T-helper 17 cell (primary cell): ENCODE data around the gene TFB2M. TPM values are rescaled to one million over a fixed set of nuclear protein-coding genes. Genes with fewer than 3 reads are reported as not detected.

Experiments
- ATAC-seq: fragments of 150-1000 bp; cut with Tn5 transposase; 2 replicates; pipeline ENCODE4 v1.10.0; 2021; ENCODE audit warnings: mild to moderate bottlenecking, moderate library complexity
- DNase-seq, 3 donors: peaks; one replicate each; pipeline versions ENCODE4 v3.0.0 to v3.0.0-alpha.2; 2020 to 2021
- H3K9me3 ChIP-seq: one replicate; pipeline ENCODE4 v1.7.0; 2013; ENCODE audit warnings: low read length, mild to moderate bottlenecking; ENCODE audit not compliant: control insufficient read depth, poor library complexity, severe bottlenecking
- H3K27ac Mint-ChIP-seq: one replicate; pipeline ENCODE4 v1.8.0; 2022; ENCODE audit warnings: mild to moderate bottlenecking, moderate library complexity, mixed read lengths
- H3K27me3 Mint-ChIP-seq: one replicate; pipeline ENCODE4 v1.8.0; 2022; ENCODE audit warnings: mixed read lengths
- H3K36me3 Mint-ChIP-seq: one replicate; pipeline ENCODE4 v1.8.0; 2022; ENCODE audit warnings: low read depth, mixed read lengths
- H3K4me1 Mint-ChIP-seq: one replicate; pipeline ENCODE4 v1.8.0; 2022; ENCODE audit warnings: mild to moderate bottlenecking, mixed read lengths
- H3K4me3 Mint-ChIP-seq: one replicate; pipeline ENCODE4 v1.8.0; 2022; ENCODE audit warnings: mild to moderate bottlenecking, moderate library complexity, mixed read lengths
- total RNA-seq, 4 donors: library from RNA in 2 of 4; stranded (reverse) in 2 of 4; gene quantifications; one replicate each; pipeline ENCODE4 v1.2.3 and lab custom pipeline; 2022 to 2026

Gene TFB2M
- total RNA-seq, 2 donors from 2014 or later = 6.7 to 10.2 TPM

DNA sequence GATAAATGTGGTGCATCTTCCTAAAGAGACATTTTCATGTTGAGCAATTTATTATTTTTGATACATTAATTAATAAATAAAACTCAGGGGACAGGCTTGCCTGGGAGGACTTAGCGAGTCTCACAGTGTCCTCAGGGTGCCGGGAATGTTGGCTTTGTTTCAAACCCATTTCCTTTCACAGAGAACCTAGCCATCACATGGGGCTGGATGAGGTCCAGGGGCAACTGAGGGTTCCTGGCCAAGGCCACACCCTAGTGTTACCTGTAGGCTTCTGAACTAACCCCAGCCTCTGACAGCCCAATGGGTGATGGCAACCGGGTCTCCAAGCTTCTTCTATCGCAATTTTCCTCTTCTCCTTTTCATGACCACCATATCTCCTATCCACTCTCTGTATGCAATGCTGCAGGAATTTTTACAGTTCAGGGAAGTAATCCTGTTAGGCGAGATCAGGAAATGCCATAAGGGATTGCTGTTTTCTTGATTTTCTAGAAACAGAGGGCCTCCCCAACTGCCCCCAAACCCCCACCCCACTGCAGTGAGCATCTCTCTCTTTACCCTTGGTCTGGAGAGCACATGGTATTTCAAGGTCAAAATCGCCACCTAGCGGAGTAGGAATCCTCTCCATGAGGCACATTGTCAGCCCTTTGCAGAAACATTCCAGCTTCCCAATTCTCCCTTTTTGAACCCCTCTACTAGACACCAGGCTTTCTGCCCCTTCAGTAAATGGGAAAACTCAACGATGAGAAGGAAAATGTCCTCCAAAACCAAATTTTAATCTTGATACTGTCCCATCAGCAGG is 36.9 kb downstream of the TFB2M start:
- ATAC-seq = no peak
- Mint-ChIP-seq H3K27ac (no peak overlapping the region), H3K4me1 (peaks cover 8% of the 10 kb centered on the region), H3K27me3 (no peaks in the 10 kb centered on the region), H3K4me3 (no peak overlapping the region), H3K36me3 (no peaks in the 10 kb centered on the region)
- peaks cover 5% of the 10 kb centered on the region for H3K9me3 ChIP-seq
- DNase-seq = no peak

DNA sequence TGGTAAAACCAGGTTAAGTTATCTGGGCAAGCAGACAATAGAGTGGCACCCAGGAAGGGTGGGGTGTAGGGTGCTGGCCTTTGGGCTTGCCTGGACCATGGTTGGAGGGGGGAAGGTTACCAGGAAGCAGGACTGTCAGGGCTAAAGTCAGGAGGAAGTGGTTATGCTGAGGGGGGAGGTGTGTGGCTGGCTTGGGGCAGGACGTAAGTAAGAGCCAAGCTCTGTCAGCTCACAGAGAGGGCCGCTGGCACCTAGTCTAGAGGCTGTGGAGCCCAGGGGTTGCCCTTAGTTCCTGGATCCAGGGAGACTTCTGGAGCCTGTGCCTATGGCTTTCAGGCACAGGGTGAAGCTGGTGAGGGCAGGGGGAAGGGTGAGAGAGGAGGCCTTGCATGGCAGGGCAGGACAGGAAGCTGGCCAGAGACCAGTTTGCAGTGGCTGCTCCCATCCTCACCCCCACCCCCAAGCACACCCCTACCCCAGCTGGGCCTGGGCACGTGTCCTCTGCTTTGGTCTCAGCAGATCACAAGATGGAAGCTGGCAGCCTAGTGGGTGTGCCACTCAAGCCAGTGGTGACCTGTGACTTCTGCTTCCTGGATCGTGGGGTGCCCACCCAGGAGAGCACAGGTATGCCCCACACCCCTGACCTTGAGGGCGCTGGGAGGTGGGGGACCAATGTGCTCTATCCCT is 38.5 kb downstream of the TFB2M start:
- Mint-ChIP-seq H3K4me1 (peaks cover 8% of the 10 kb centered on the region), H3K27me3 (no peaks in the 10 kb centered on the region), H3K27ac (no peak overlapping the region), H3K4me3 (no peak overlapping the region), H3K36me3 (no peaks in the 10 kb centered on the region)
- H3K9me3 ChIP-seq = peaks cover 5% of the 10 kb centered on the region
- ATAC-seq (no peak), DNase-seq (no peak)

DNA sequence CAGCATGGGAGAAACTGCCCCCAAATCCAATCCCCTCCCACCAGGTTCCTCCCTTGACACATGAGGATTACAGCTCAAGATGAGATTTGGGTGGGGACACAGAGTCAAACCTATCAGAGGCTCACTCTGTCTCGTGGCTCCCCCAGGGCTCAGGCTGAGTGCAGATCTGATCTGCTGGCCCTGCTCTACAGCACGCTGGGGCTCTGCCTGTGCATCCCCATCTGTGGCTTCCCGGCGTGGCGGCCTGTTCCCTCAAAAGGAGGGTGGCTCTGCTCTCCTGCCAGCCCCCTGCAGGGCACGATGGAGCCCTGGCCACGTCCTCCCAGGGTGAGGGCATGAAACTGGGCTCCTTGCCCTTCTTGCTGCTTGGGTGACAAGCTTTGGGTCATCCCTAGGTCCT is 39.1 kb downstream of the TFB2M start:
- H3K27ac Mint-ChIP-seq = no peak overlapping the region
- DNase-seq = no peak
- no peak for ATAC-seq
- no peaks in the 10 kb centered on the region for H3K36me3 Mint-ChIP-seq
- no peak overlapping the region for H3K4me3 Mint-ChIP-seq
- H3K27me3 Mint-ChIP-seq = no peaks in the 10 kb centered on the region
- peaks cover 5% of the 10 kb centered on the region for H3K9me3 ChIP-seq
- H3K4me1 Mint-ChIP-seq = peaks cover 8% of the 10 kb centered on the region

DNA sequence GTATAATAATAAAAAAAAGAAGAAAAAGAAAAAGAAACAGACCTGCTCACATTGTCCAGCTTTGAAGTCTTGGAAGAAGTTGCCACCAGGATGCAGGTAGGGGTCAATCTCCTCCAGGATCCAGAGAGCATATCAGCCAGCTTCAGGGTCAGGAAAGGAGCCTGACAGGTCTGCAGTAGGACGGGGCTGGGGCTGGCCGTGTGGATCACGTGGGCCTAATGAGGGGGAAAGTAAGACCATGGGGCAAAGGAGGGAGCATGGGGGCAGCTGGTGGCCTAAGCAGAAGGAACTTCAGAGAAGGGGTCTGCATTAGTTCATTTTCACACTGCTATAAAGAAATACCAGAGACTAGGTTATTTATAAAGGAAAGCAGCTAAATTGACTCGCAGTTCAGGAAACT is 39.7 kb downstream of the TFB2M start:
- Mint-ChIP-seq H3K4me1 (peaks cover 8% of the 10 kb centered on the region), H3K27ac (no peak overlapping the region), H3K36me3 (no peaks in the 10 kb centered on the region), H3K4me3 (no peak overlapping the region), H3K27me3 (no peaks in the 10 kb centered on the region)
- ATAC-seq = no peak
- no peak for DNase-seq
- H3K9me3 ChIP-seq = peaks cover 5% of the 10 kb centered on the region

DNA sequence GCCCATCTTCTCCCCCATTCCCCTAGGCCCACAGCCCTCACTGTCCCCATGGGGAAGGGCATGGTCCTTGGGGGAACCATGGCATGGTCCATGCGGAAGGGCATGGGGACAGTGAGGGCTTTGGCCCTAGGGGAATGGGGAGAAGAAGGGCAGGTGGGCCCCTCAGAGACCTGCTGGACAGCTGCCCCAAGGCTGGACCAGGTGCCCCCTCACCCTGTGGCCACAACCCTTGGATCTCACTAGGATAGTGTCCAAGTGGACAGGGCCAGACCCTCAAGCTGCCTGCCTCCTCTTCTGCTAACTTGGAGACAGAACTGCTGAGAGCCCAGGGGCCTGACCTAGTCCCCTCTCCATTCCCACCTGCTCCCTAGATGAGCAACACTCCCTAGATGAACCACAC is 46.5 kb downstream of the TFB2M start:
- ATAC-seq = no peak
- Mint-ChIP-seq H3K36me3 (no peaks in the 10 kb centered on the region), H3K4me3 (no peak overlapping the region), H3K27me3 (no peaks in the 10 kb centered on the region), H3K4me1 (no peaks in the 10 kb centered on the region), H3K27ac (no peak overlapping the region)
- no peak for DNase-seq
- no peaks in the 10 kb centered on the region for H3K9me3 ChIP-seq

DNA sequence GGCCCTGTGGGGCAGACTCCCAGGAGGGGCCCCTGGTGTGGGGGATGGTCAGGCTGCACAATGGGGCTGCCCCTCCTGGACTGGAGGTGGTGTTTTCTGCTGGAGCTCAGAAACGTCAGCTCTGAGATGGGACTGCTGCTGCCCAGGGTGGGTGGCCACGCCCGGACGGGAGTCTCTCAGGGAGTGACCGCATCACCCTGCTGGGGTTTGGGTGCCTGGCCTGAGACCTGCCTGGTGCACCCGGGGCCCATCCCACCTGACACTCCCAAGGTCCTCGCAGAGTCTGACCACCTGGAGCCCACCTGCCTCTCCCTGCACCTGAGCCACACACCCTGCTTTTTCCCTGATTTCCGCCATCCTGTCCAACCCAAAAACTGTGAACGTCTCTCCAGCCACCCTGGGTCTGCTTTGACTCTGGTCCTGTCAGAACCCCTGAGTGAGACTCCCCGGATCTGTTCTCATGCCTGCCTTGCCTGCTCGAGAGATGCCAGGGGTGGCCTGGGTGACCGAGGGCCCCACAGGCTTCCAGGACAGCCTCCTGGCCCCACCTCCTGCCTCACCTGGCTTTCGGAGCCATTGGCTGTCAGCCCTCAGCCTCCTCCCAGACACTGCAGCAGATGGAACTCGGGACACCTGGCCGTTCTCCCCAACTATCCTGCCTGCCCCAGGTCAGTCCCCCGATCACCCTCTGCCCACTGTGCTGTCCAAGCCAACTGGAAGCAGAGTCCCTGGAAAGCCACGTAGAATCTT is 47.4 kb downstream of the TFB2M start:
- DNase-seq = no peak
- Mint-ChIP-seq H3K4me3 (no peak overlapping the region), H3K36me3 (no peaks in the 10 kb centered on the region), H3K27ac (no peak overlapping the region), H3K4me1 (no peaks in the 10 kb centered on the region), H3K27me3 (no peaks in the 10 kb centered on the region)
- no peaks in the 10 kb centered on the region for H3K9me3 ChIP-seq
- no peak for ATAC-seq

DNA sequence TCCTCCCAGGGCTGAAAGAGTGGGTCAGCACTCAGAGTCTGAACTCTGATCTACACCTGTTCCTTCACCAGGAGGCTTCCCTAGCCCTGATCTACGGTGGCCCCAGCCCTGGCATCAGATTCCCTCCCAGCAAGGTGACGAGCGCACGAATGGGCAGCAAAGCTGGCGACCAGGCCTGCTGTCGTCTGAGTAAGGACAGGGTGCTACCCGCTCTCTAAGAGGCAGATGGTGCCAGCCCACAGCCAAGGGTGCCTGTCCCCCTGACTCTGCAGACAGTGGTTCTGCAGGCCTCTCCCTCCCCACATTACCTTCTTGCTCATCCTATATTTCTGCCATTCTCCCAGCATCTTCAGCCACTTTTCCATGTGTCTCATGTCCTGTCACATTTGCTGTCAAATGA is 48.7 kb downstream of the TFB2M start:
- Mint-ChIP-seq H3K27me3 (no peaks in the 10 kb centered on the region), H3K27ac (no peak overlapping the region), H3K4me3 (no peak overlapping the region), H3K36me3 (no peaks in the 10 kb centered on the region), H3K4me1 (no peaks in the 10 kb centered on the region)
- DNase-seq (no peak), ATAC-seq (no peak)
- no peaks in the 10 kb centered on the region for H3K9me3 ChIP-seq

DNA sequence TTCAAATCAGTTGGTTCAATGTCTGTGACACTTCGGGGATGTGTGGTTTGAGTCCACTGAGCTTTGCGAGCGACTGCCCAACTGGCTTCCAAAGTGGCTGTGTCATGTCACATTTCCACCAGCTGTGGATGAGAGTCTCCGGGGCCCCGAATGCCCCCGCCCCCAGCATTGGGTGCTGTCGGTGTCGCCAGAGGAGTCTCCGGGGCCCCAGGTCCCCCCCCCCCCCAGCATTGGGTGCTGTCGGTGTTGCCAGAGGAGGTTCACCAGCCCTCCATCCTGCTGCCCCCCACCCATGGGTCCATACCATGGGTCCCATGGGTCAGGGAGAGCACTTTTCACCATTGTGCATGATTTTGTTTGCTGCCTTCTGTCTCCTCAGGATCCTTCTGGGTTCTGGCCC is 49.9 kb downstream of the TFB2M start:
- no peak overlapping the region for H3K4me3 Mint-ChIP-seq
- ATAC-seq = no peak
- no peaks in the 10 kb centered on the region for H3K9me3 ChIP-seq
- H3K27me3 Mint-ChIP-seq = no peaks in the 10 kb centered on the region
- H3K4me1 Mint-ChIP-seq = no peaks in the 10 kb centered on the region
- H3K27ac Mint-ChIP-seq = no peak overlapping the region
- no peak for DNase-seq
- H3K36me3 Mint-ChIP-seq = no peaks in the 10 kb centered on the region

DNA sequence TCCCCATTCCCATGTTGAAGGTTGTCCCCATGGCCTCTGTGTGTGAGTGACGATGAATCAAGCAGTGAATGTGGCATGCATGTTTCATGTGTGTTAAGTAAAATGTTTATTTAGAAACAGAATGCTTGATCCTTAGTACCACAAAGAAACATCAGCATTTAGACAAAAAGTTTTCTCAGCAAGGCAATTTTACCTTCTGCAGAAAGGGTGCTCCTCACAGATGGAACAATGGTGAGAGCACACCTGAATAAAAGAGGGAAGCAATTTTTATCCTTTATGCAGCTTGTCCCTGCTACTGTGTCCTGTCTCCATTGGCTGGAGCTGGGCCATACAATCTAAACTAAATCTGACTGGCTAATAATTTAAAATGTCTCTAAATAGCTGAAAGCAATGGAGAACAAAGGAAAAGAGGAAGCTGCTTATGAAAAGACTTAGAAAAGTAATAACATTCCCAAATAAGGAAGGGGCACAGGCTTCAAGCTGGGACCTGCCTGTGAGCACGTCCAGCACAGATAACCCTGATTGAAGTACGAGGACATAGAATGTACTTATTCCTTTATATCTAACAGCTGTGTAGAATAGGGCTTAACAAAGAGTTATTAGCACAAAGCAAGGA is 50.6 kb downstream of the TFB2M start:
- no peaks in the 10 kb centered on the region for H3K27me3 Mint-ChIP-seq
- ATAC-seq (no peak), DNase-seq (no peak)
- H3K27ac Mint-ChIP-seq = no peak overlapping the region
- H3K4me3 Mint-ChIP-seq = no peak overlapping the region
- H3K4me1 Mint-ChIP-seq = no peaks in the 10 kb centered on the region
- H3K36me3 Mint-ChIP-seq = no peaks in the 10 kb centered on the region
- H3K9me3 ChIP-seq = no peaks in the 10 kb centered on the region

DNA sequence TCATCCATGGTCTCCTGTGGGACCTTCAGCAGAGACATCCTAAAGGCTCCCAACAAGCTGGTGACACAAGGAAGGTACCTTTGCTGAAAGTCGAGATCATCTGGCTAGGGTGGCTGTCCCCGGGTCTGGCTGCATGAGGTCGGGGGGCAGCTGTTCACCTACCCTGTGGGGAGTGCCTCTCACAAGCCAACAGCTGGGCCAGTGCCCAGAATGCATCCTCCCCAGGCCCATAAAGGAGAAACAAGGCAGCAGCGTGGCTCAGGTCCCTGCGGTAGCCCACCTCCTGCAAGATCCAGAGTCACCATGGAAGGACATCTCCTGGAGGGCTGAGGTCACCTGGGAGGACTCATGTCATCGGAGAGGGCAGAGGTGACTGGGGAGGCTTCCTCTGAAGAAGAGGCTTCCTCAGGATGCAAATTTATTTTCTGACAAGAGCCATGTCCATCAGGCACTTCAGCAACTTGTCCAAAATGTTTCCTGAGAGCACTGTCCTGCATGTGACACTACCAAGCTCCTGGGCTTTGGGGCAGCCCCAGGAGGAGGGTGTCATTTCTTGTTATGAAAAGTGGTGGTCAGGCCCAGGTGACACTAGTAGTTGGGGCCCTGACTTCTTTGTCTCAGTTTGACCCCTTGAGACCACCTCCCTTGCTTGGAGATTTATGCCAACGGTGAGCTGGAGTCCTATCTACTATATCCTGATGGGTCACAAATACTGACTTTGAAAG is 52.3 kb downstream of the TFB2M start:
- Mint-ChIP-seq H3K27me3 (no peaks in the 10 kb centered on the region), H3K27ac (no peak overlapping the region), H3K4me1 (no peaks in the 10 kb centered on the region), H3K4me3 (no peak overlapping the region), H3K36me3 (no peaks in the 10 kb centered on the region)
- ATAC-seq (no peak), DNase-seq (no peak)
- H3K9me3 ChIP-seq = no peaks in the 10 kb centered on the region

DNA sequence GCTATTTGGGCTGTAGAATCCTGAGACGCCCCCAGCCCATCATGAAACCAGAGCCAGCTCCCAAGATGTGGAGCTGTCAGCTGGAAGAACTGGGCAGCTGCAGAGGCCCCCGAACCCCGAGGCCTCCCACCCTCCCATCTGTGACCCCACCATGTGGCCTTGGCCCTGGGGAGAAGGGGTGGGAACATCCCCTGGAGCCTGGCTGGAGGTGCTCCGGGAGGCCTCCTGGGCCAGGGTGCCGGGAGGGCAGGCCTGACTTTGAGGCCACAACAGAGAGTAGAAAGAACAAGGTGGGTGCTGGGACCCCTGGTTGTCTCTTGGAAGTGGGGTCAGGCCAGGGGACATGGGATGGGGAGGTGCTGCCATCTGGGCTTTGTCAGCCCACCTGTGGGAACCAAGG is 53.0 kb downstream of the TFB2M start:
- Mint-ChIP-seq H3K4me3 (no peak overlapping the region), H3K4me1 (no peaks in the 10 kb centered on the region), H3K36me3 (no peaks in the 10 kb centered on the region), H3K27me3 (no peaks in the 10 kb centered on the region), H3K27ac (no peak overlapping the region)
- DNase-seq (no peak), ATAC-seq (no peak)
- H3K9me3 ChIP-seq = no peaks in the 10 kb centered on the region

DNA sequence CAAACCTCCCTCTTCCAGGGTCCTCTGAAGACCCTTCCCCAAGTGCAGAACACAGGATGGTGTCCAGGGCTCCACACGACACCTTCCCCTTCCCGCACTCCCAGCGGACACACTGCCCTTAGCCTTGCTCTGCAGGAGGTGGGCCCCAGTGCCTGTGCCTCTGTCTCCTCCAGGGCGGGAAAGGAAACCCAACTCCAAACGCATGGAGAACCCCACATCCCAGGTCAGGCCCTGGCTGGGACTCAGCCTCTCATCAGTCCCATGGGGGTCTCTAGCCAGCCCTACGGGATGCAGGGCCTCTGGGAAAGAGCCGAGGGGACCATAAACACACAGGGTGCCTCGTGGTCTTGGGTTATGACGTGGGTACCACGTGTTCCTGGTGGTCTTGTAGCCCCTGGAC is 53.4 kb downstream of the TFB2M start:
- H3K4me1 Mint-ChIP-seq = peaks cover 4% of the 10 kb centered on the region
- no peak overlapping the region for H3K4me3 Mint-ChIP-seq

DNA sequence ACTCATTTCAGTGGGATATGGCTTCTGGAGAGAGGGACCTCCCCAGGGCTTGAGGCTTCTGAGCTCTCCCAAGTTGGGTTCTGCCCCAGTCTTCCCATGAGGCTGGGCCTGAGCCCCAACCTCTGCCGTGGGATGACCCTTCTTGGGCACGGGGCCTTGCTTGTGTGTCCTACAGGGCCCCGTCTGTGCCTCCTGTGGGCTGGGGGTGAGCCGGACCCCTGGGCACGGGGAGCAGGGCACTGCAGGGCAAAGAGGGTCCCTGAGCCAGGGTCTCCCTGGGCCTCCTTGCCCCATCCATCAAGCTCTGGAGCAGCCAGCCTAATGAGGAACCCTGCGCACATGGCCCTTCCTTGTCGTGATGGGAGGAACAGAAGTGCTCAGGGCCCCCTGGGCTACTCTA is 53.8 kb downstream of the TFB2M start:
- no peak for DNase-seq
- no peak for ATAC-seq
- Mint-ChIP-seq H3K27ac (no peak overlapping the region), H3K4me1 (peaks cover 7% of the 10 kb centered on the region), H3K4me3 (no peak overlapping the region), H3K36me3 (no peaks in the 10 kb centered on the region), H3K27me3 (no peaks in the 10 kb centered on the region)
- H3K9me3 ChIP-seq = no peaks in the 10 kb centered on the region

More for the DNA sequence above, 53.4 kb downstream of the TFB2M start:
- DNase-seq = no peak
- Mint-ChIP-seq H3K36me3 (no peaks in the 10 kb centered on the region), H3K27me3 (no peaks in the 10 kb centered on the region), H3K27ac (no peak overlapping the region)
- no peak for ATAC-seq
- H3K9me3 ChIP-seq = no peaks in the 10 kb centered on the region
